HCT116 (cell line): Measurements from ENCODE around the gene LIPN. TPM values are rescaled to one million over a fixed set of nuclear protein-coding genes. Genes with fewer than 3 reads are reported as not detected.

ENCODE experiments used
- ATAC-seq: fragments of 200-7000 bp; cut with Tn5 transposase; 2 replicates; pipeline ENCODE4 v1.9.1; 2020; ENCODE audit warnings: mild to moderate bottlenecking, moderate library complexity
- BruUV-seq: library from RNA; stranded (reverse); fragments of 400-500 nt; replicated peaks from 2 replicates; lab custom pipeline; 2021; lab: Mats Ljungman, UMichigan
- CTCF ChIA-PET: fragments of 300-600 bp; sonication (Branson Sonifier 250); formaldehyde crosslinking; loops from one replicate; lab custom pipeline; 2021; ENCODE audit warnings: antibody characterized with exemption; lab: Charles Lee
- POLR2A ChIA-PET: fragments of 300-600, 350-600 bp; sonication (Branson Sonifier 250); formaldehyde crosslinking; loops from one replicate; lab custom pipeline; 2021; ENCODE audit warnings: antibody characterized with exemption; lab: Charles Lee
- RAD21 ChIA-PET, 2 experiments: fragments of 300-600 bp; sonication (Branson Sonifier 250); formaldehyde crosslinking; loops; one replicate each; lab custom pipeline; 2023; ENCODE audit warnings: low total read pairs in 2 of 2; ENCODE audit not compliant: uncharacterized antibody in 2 of 2, unreplicated experiment in 2 of 2, low non-redundant PET in 1 of 2; lab: Charles Lee
- DNase-seq: peaks from one replicate; pipeline ENCODE4 v3.0.0-alpha.2; 2010; ENCODE audit warnings: low read depth, low spot score
- H2AFZ ChIP-seq: fragments of 200-600 bp; shearing (Covaris generic), sonication (generic); 2 replicates; pipeline ENCODE4 v1.6.1; 2017; ENCODE audit warnings: low read depth, mixed run types, mixed read lengths, antibody characterized with exemption, low read length; ENCODE audit not compliant: poor library complexity, severe bottlenecking
- H3K27ac ChIP-seq: 2 replicates; pipeline ENCODE4 v1.5.1; 2012; ENCODE audit warnings: low read depth, low read length
- H3K27me3 ChIP-seq: fragments of 200-600 bp; sonication (generic); 2 replicates; pipeline ENCODE4 v1.6.1; 2016; ENCODE audit warnings: mixed run types, low read length, mixed read lengths; ENCODE audit not compliant: insufficient read depth
- H3K36me3 ChIP-seq, 2 experiments: fragments of 200-500 bp in 1 of 2; fragments of 200-600 bp in 1 of 2; sonication (Bioruptor generic) in 1 of 2; sonication (generic) in 1 of 2; 2 replicates each; pipeline versions ENCODE4 v1.5.1 to v1.6.1; 2014 to 2016; ENCODE audit warnings: low read length in 2 of 2, inconsistent platforms in 1 of 2, mixed read lengths in 1 of 2, mixed run types in 1 of 2; ENCODE audit not compliant: insufficient read depth in 2 of 2, control insufficient read depth in 1 of 2
- H3K4me1 ChIP-seq, 2 experiments: fragments of 200-600 bp in 1 of 2; sonication (generic) in 1 of 2; 2 replicates each; pipeline versions ENCODE4 v1.5.1 to v1.6.1; 2012 to 2017; ENCODE audit warnings: low read length in 2 of 2, inconsistent platforms in 1 of 2, mild to moderate bottlenecking in 1 of 2, mixed read lengths in 1 of 2, mixed run types in 1 of 2, moderate library complexity in 1 of 2; ENCODE audit not compliant: insufficient read depth in 2 of 2, control insufficient read depth in 1 of 2
- H3K4me2 ChIP-seq: fragments of 200-600 bp; sonication (generic); 2 replicates; pipeline ENCODE4 v1.6.1; 2017; ENCODE audit warnings: mixed run types, low read length, mixed read lengths
- H3K4me3 ChIP-seq, 2 experiments: fragments of 200-600 bp in 1 of 2; sonication (generic) in 1 of 2; replicated peaks in 1 of 2; 2 replicates each; pipeline ENCODE4 v1.5.1; 2011 to 2016; ENCODE audit warnings: low read length in 2 of 2, control low read depth in 1 of 2, low read depth in 1 of 2, mild to moderate bottlenecking in 1 of 2, mixed read lengths in 1 of 2, mixed run types in 1 of 2
- H3K79me2 ChIP-seq: fragments of 200-600 bp; sonication (generic); 2 replicates; pipeline ENCODE4 v1.6.1; 2017; ENCODE audit warnings: mild to moderate bottlenecking, mixed run types, low read length, moderate library complexity, mixed read lengths; ENCODE audit not compliant: insufficient read depth
- H3K9ac ChIP-seq: fragments of 200-600 bp; sonication (generic); 2 replicates; pipeline ENCODE4 v1.6.1; 2016; ENCODE audit warnings: low read length, mixed read lengths
- H3K9me2 ChIP-seq: fragments of 200-600 bp; sonication (generic), shearing (Covaris generic); 2 replicates; pipeline ENCODE4 v1.6.1; 2017; ENCODE audit warnings: mixed run types, mild to moderate bottlenecking, moderate library complexity; ENCODE audit not compliant: insufficient read depth
- H3K9me3 ChIP-seq, 2 experiments: fragments of 200-500 bp in 1 of 2; fragments of 200-600 bp in 1 of 2; sonication (Bioruptor generic) in 1 of 2; sonication (generic) in 1 of 2; 2 replicates each; pipeline ENCODE4 v1.6.1; 2014 to 2017; ENCODE audit warnings: low read length in 2 of 2, mixed read lengths in 2 of 2, inconsistent platforms in 1 of 2, low read depth in 1 of 2, mild to moderate bottlenecking in 1 of 2, mixed run types in 1 of 2, moderate library complexity in 1 of 2; ENCODE audit not compliant: control insufficient read depth in 1 of 2, insufficient read depth in 1 of 2
- H4K20me1 ChIP-seq: fragments of 200-600 bp; sonication (generic), shearing (Covaris generic); 2 replicates; pipeline ENCODE4 v1.6.1; 2017; ENCODE audit warnings: mixed run types, mild to moderate bottlenecking, moderate library complexity; ENCODE audit not compliant: insufficient read depth
- ATF3 ChIP-seq: IDR thresholded peaks from 2 replicates; pipeline ENCODE4 v1.6.1; 2012
- CBX3 ChIP-seq: IDR thresholded peaks from 2 replicates; pipeline ENCODE4 v1.6.1; 2012; ENCODE audit warnings: low read depth
- CEBPB ChIP-seq: IDR thresholded peaks from 2 replicates; pipeline ENCODE4 v1.6.1; 2012; ENCODE audit warnings: low read depth
- CTCF ChIP-seq, 3 experiments: fragments of 200-600 bp in 1 of 3; sonication (generic) in 1 of 3; IDR thresholded peaks in 2 of 3; conservative IDR thresholded peaks in 1 of 3; 2 replicates each; pipeline ENCODE4 v1.5.1; 2012 to 2017; ENCODE audit warnings: low read depth in 2 of 3, low read length in 2 of 3, antibody characterized with exemption in 1 of 3, borderline replicate concordance in 1 of 3, control low read depth in 1 of 3, mild to moderate bottlenecking in 1 of 3, mixed read lengths in 1 of 3, mixed run types in 1 of 3, moderate library complexity in 1 of 3; ENCODE audit not compliant: insufficient read depth in 1 of 3
- ELF1 ChIP-seq: IDR thresholded peaks from 2 replicates; pipeline ENCODE4 v1.6.1; 2012; ENCODE audit warnings: low read depth, borderline replicate concordance
- EZH2 ChIP-seq: fragments of 200-600 bp; sonication (generic); IDR thresholded peaks from 2 replicates; pipeline ENCODE4 v1.6.1; 2017; ENCODE audit warnings: antibody characterized with exemption, mixed run types
- EZH2phosphoT487 ChIP-seq: fragments of 200-600 bp; IDR thresholded peaks from 2 replicates; pipeline ENCODE4 v1.6.1; 2018; ENCODE audit warnings: antibody characterized with exemption, borderline replicate concordance
- FOSL1 ChIP-seq: IDR thresholded peaks from 2 replicates; pipeline ENCODE4 v1.6.1; 2012; ENCODE audit warnings: low read depth
- JUND ChIP-seq: IDR thresholded peaks from 2 replicates; pipeline ENCODE4 v1.6.1; 2012
- MAX ChIP-seq: IDR thresholded peaks from 2 replicates; pipeline ENCODE4 v1.6.1; 2012
- POLR2AphosphoS5 ChIP-seq: IDR thresholded peaks from 2 replicates; pipeline ENCODE4 v1.6.1; 2011; ENCODE audit warnings: mild to moderate bottlenecking, low read depth, low read length, moderate library complexity
- RAD21 ChIP-seq: IDR thresholded peaks from 2 replicates; pipeline ENCODE4 v1.6.1; 2012; ENCODE audit warnings: low read depth, mild to moderate bottlenecking
- REST ChIP-seq: IDR thresholded peaks from 2 replicates; pipeline ENCODE4 v1.6.1; 2012; ENCODE audit warnings: low read depth
- SIN3A ChIP-seq: IDR thresholded peaks from 2 replicates; pipeline ENCODE4 v1.6.1; 2012; ENCODE audit warnings: low read depth
- SP1 ChIP-seq: IDR thresholded peaks from 2 replicates; pipeline ENCODE4 v1.6.1; 2012; ENCODE audit warnings: low read depth
- SRF ChIP-seq: IDR thresholded peaks from 2 replicates; pipeline ENCODE4 v1.6.1; 2012; ENCODE audit warnings: low read depth
- TCF7L2 ChIP-seq: IDR thresholded peaks from 2 replicates; pipeline ENCODE4 v1.7.0; 2011; ENCODE audit warnings: borderline replicate concordance, inconsistent platforms; ENCODE audit not compliant: insufficient read depth, insufficient read length; ENCODE audit errors: extremely low read depth
- YY1 ChIP-seq: IDR thresholded peaks from 2 replicates; pipeline ENCODE4 v1.6.1; 2011; ENCODE audit warnings: low read length, low read depth, moderate library complexity, mild to moderate bottlenecking; ENCODE audit not compliant: insufficient replicate concordance; ENCODE audit errors: extremely low read depth
- ZFX ChIP-seq: fragments of 450-650 bp; IDR thresholded peaks from 2 replicates; pipeline ENCODE4 v1.6.1; 2017
- ZNF274 ChIP-seq: fragments of 200-500 bp; sonication (Bioruptor generic); IDR thresholded peaks from 2 replicates; pipeline ENCODE4 v1.6.1; 2014; ENCODE audit warnings: mild to moderate bottlenecking, low read depth, low read length, inconsistent platforms
- intact Hi-C: fragments of 100-400 bp; cut with micrococcal nuclease; formaldehyde crosslinking; loops from 2 replicates; pipeline ENCODE4 v1.10.0; 2022
- total RNA-seq: library from RNA; stranded (reverse); gene quantifications from one replicate; pipeline ENCODE4 v1.2.1, GENCODE V29; 2021; ENCODE audit not compliant: unreplicated experiment

The LIPN gene
- total RNA-seq, 1 experiment from 2014 or later = not detected

GRCh38 chr10:88781206-88781605 lies 21.4 kb downstream of the LIPN start:
- no peaks in the 10 kb centered on the region for H4K20me1 ChIP-seq
- TF ChIP-seq ZFX (no peak), ELF1 (no peak), ZNF274 (no peak), CTCF (IDR thresholded peaks at IDR 0.05 in 2 of 3, conservative IDR thresholded peaks at IDR 0.05 in 1 of 3; ENCODE audit: borderline replicate concordance in 1 of 3, insufficient read depth in 1 of 3, low read depth in 2 of 3, low read length in 2 of 3) (no peak), YY1 (no peak), REST (no peak), FOSL1 (no peak), SIN3A (no peak), ATF3 (no peak), MAX (no peak), EZH2 (no peak), TCF7L2 (no peak), CBX3 (no peak), CEBPB (no peak), POLR2AphosphoS5 (no peak), JUND (no peak), EZH2phosphoT487 (no peak), SP1 (no peak), RAD21 (no peak), SRF (no peak)
- TF ChIP-seq, all 23 proteins: peak for 0
- ChIA-PET RAD21 (no interaction called here), CTCF (no interaction called here), POLR2A (no interaction called here)
- no TSS peak for BruUV-seq
- Histone ChIP-seq H3K4me2 (no peak overlapping the region), H2AFZ (no peak overlapping the region), H3K4me3 (no peak overlapping the region), H3K27me3 (no peaks in the 10 kb centered on the region), H3K27ac (no peak overlapping the region), H3K9me2 (no peaks in the 10 kb centered on the region; the same call in 1 of the 2 replicates), H3K9ac (no peak overlapping the region), H3K9me3 (no peaks in the 10 kb centered on the region), H3K79me2 (no peaks in the 10 kb centered on the region), H3K4me1 (no peaks in the 10 kb centered on the region), H3K36me3 (no peaks in the 10 kb centered on the region)
- DNase-seq = no peak
- no peak for ATAC-seq
- intact Hi-C loops = no loop called here
